HUES48 (cell line): ENCODE measurements around the gene KLRC1.
"Not testable (repeated sequence)": the region's sequence is repeated elsewhere in the genome, so short reads cannot be mapped to it uniquely, and the experiment has no call there.

Source experiments
- H3K27ac ChIP-seq: one replicate; pipeline ENCODE4 v1.7.0; 2013; ENCODE audit warnings: low read depth, low read length, inconsistent platforms
- H3K27me3 ChIP-seq: 2 replicates; pipeline ENCODE4 v1.6.1; 2013; ENCODE audit warnings: mild to moderate bottlenecking, low read length; ENCODE audit not compliant: control insufficient read depth, insufficient read depth
- H3K36me3 ChIP-seq: 2 replicates; pipeline ENCODE4 v1.6.1; 2013; ENCODE audit warnings: low read length; ENCODE audit not compliant: control insufficient read depth, insufficient read depth
- H3K4me1 ChIP-seq: 2 replicates; pipeline ENCODE4 v1.6.1; 2013; ENCODE audit warnings: mild to moderate bottlenecking, low read length; ENCODE audit not compliant: control insufficient read depth, insufficient read depth
- H3K4me3 ChIP-seq: 2 replicates; pipeline ENCODE4 v1.5.1; 2013; ENCODE audit warnings: mild to moderate bottlenecking, low read depth, low read length
- H3K9ac ChIP-seq: 2 replicates; pipeline ENCODE4 v1.6.1; 2013; ENCODE audit warnings: mild to moderate bottlenecking, low read depth, low read length, moderate library complexity
- H3K9me3 ChIP-seq: 2 replicates; pipeline ENCODE4 v1.6.1; 2013; ENCODE audit warnings: low read length; ENCODE audit not compliant: control insufficient read depth, insufficient read depth

KLRC1 gene

DNA sequence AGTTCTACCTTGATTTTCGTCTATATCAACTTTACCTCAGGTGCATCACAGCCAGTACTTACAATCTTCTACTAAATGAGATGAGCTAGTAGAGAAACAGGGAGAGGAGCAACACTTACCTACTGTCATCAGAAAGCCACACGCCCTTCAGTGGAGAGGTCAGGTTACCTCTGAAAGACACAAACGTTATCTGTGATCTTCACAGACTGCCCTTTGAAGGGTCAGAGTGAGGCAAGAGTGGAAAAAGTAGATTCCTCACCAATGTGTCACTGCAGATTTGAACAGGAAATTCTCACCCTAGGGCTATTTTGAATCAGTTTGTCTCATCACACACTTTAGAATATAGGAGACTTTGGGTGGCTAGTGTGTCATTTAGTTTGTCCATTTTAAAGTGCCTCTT lies 31.0 kb downstream of the KLRC1 start:
- H3K36me3 ChIP-seq, H3K4me3 ChIP-seq, H3K9ac ChIP-seq, H3K4me1 ChIP-seq, H3K9me3 ChIP-seq, H3K27me3 ChIP-seq, H3K27ac ChIP-seq: not testable (repeated sequence)

DNA sequence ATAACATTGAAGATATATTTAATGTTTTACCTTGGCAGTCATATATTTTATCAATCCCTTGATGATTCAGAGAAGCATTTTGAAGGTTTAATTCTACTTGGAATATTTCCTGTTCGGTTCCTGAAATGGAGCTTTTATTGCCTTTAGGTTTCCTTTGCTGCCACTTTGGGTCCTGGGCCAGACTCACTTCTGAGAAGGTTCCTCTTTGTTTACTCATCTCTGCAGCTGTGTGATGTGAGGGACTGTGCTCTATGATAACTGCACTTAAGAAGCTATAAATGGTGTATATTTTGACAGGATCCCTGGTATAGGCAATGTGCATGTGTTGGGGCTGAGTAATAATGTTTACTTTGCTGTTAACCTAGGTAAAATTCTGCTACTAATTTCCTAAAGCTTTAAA lies 32.8 kb downstream of the KLRC1 start, which contains the start of gene KLRC3:
Gene KLRC3 (minus strand): TSS at position 262 of the 400 bp plus-strand sequence. CDS start 45 bp downstream, at position 217.
- not testable (repeated sequence) for H3K27ac ChIP-seq, H3K4me1 ChIP-seq, H3K9me3 ChIP-seq, H3K4me3 ChIP-seq, H3K36me3 ChIP-seq, H3K27me3 ChIP-seq, H3K9ac ChIP-seq

DNA sequence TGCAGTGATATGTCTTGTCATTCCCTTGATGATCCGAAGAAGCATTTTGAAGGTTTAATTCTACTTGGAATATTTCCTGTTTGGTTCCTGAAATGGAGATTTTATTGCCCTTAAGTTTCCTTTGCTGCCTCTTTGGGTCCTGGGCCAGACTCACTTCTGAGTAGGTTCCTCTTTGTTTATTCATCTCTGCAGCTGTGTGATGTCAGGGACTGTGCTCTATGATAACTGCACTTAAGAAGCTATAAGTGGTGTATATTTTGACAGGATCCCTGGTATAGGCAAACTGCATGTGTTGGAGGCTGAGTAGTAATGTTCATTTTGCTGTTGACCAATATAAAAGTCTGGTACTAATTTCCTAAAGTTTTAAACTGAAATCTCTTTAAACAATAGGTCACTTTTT lies 43.8 kb downstream of the KLRC1 start, which contains the start of gene KLRC4:
Gene KLRC4 (minus strand): TSS at position 366 of the 400 bp plus-strand sequence. CDS start 182 bp downstream, at position 184.
- Histone ChIP-seq H3K27me3 (no peaks in the 10 kb centered on the region), H3K36me3 (no peaks in the 10 kb centered on the region), H3K9me3 (no peaks in the 10 kb centered on the region), H3K4me3 (no peak within 1 kb of the TSS), H3K4me1 (peaks cover 4% of the 10 kb centered on the region), H3K27ac (no peak within 1 kb of the TSS), H3K9ac (no peak within 1 kb of the TSS)

GRCh38 chr12:10408842-10409241 lies 44.3 kb downstream of the KLRC1 start:
- H3K27me3 ChIP-seq = no peaks in the 10 kb centered on the region
- H3K36me3 ChIP-seq = no peaks in the 10 kb centered on the region
- no peak overlapping the region for H3K27ac ChIP-seq
- no peaks in the 10 kb centered on the region for H3K9me3 ChIP-seq
- H3K9ac ChIP-seq = no peak overlapping the region
- no peak overlapping the region for H3K4me3 ChIP-seq
- H3K4me1 ChIP-seq = peaks cover 4% of the 10 kb centered on the region

- Histone ChIP-seq H3K4me3 (no peak overlapping the region), H3K36me3 (no peaks in the 10 kb centered on the region), H3K27me3 (no peaks in the 10 kb centered on the region), H3K4me1 (peaks cover 4% of the 10 kb centered on the region), H3K27ac (no peak overlapping the region), H3K9me3 (no peaks in the 10 kb centered on the region), H3K9ac (no peak overlapping the region)
Measured at GRCh38 chr12:10406725-10407124, 46.5 kb downstream of the KLRC1 start.

DNA sequence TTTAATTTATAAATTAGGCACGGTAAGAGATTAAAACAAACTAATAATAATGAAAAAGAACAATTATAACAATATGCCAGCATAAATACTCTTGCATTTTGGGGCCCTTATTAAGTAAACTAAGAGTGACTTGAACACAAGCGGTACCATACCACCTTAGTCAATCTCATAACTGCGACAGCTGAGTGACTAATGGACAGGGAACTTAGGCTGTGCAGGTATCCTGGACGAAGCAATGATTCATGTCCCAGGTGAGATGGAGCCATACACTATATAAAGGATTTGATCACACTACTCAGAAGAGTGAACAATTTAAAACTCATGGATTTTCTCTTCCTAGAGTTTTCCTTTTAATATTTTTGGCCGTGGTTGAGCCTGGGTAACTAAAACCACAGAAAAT lies 47.9 kb downstream of the KLRC1 start:
- no peaks in the 10 kb centered on the region for H3K4me1 ChIP-seq
- H3K9me3 ChIP-seq = no peaks in the 10 kb centered on the region
- no peaks in the 10 kb centered on the region for H3K36me3 ChIP-seq
- H3K27ac ChIP-seq = no peak overlapping the region
- H3K27me3 ChIP-seq = no peaks in the 10 kb centered on the region
- H3K4me3 ChIP-seq = no peak overlapping the region
- no peak overlapping the region for H3K9ac ChIP-seq

- no peaks in the 10 kb centered on the region for H3K36me3 ChIP-seq
- no peaks in the 10 kb centered on the region for H3K4me1 ChIP-seq
- H3K27me3 ChIP-seq = no peaks in the 10 kb centered on the region
Measured at GRCh38 chr12:10404798-10405197, 48.4 kb downstream of the KLRC1 start.

GRCh38 chr12:10400829-10401228 lies 52.3 kb downstream of the KLRC1 start:
- Histone ChIP-seq H3K9ac (no peak overlapping the region), H3K4me1 (no peaks in the 10 kb centered on the region), H3K27ac (no peak overlapping the region), H3K27me3 (no peaks in the 10 kb centered on the region), H3K36me3 (no peaks in the 10 kb centered on the region), H3K9me3 (no peaks in the 10 kb centered on the region), H3K4me3 (no peak overlapping the region)

More at GRCh38 chr12:10404798-10405197, 48.4 kb downstream of the KLRC1 start:
- Histone ChIP-seq H3K27ac (no peak overlapping the region), H3K4me3 (no peak overlapping the region), H3K9me3 (no peaks in the 10 kb centered on the region), H3K9ac (no peak overlapping the region)

DNA sequence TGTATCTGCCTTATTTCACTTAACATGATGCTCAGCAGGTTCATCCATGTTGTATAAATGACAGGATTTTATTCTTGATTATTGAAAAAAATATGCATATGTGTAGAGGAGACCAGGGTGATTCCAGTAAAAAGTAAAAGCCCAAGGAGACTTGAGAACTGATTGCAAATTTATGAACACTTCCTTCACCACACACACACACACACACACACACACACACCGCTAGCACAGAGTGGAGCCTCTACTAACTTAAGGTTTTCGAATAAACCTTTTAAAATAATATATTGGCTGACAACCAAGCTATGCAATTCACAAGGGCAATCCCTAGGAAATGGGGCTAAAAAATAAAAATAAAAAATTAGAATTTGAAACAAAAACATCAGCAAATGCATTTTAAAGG lies 55.0 kb downstream of the KLRC1 start:
- no peak overlapping the region for H3K27ac ChIP-seq

GRCh38 chr12:10397296-10397695 lies 55.9 kb downstream of the KLRC1 start:
- Histone ChIP-seq H3K27me3 (no peaks in the 10 kb centered on the region), H3K4me3 (no peak overlapping the region), H3K4me1 (no peaks in the 10 kb centered on the region), H3K36me3 (no peaks in the 10 kb centered on the region), H3K9me3 (no peaks in the 10 kb centered on the region), H3K27ac (no peak overlapping the region), H3K9ac (no peak overlapping the region)

More for the DNA sequence above, 55.0 kb downstream of the KLRC1 start:
- H3K9me3 ChIP-seq = no peaks in the 10 kb centered on the region
- H3K9ac ChIP-seq = no peak overlapping the region
- no peaks in the 10 kb centered on the region for H3K36me3 ChIP-seq
- H3K27me3 ChIP-seq = no peaks in the 10 kb centered on the region
- H3K4me3 ChIP-seq = no peak overlapping the region
- no peaks in the 10 kb centered on the region for H3K4me1 ChIP-seq

DNA sequence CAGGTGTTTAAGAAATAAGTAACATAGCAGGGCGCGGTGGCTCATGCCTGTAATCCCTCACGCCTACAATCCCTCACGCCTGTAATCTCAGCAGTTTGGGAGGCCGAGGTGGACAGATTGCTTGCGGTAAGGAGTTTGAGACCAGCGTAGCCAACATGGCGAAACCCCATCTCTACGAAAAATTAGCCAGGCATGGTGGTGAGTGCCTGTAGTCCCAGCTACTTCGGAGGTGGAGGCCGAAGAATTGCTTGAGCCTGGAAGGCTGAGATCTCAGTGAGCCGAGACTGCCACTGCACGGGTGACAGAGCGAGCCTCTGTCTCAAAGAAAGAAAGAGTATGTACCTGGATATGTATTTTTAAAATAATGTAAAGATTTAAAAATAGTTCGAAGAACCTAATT lies 57.0 kb downstream of the KLRC1 start:
- not testable (repeated sequence) for H3K9ac ChIP-seq, H3K27ac ChIP-seq, H3K9me3 ChIP-seq, H3K36me3 ChIP-seq, H3K27me3 ChIP-seq, H3K4me1 ChIP-seq, H3K4me3 ChIP-seq
